Large intestine (tissue), 3 donors: ENCODE measurements around the gene TMEM151B. TPM values are rescaled to one million over a fixed set of nuclear protein-coding genes. Genes with fewer than 3 reads are reported as not detected.

Experiments used
- DNase-seq, 2 donors: peaks; one replicate each; pipeline versions ENCODE4 v3.0.0 to v3.0.0-alpha.2; 2013
- H3K27ac ChIP-seq: one replicate; pipeline ENCODE4 v1.5.1; 2013; ENCODE audit warnings: low read length
- H3K27me3 ChIP-seq: 2 replicates; pipeline ENCODE4 v1.6.1; 2013; ENCODE audit warnings: low read length; ENCODE audit not compliant: control insufficient read depth, insufficient read depth
- H3K36me3 ChIP-seq: 2 replicates; pipeline ENCODE4 v1.6.1; 2013; ENCODE audit warnings: low read length; ENCODE audit not compliant: control insufficient read depth, insufficient read depth
- H3K4me1 ChIP-seq: one replicate; pipeline ENCODE4 v1.6.1; 2013; ENCODE audit warnings: low read length; ENCODE audit not compliant: control insufficient read depth, insufficient read depth
- H3K4me3 ChIP-seq: one replicate; pipeline ENCODE4 v1.5.1; 2013; ENCODE audit warnings: low read length
- H3K9me3 ChIP-seq: one replicate; pipeline ENCODE4 v1.6.1; 2013; ENCODE audit warnings: mild to moderate bottlenecking, low read depth, low read length, moderate library complexity; ENCODE audit not compliant: control insufficient read depth
- WGBS: methylation state at CpG from one replicate; pipeline ENCODE4 v1.1.5; 2013; ENCODE audit warnings: low lambda C conversion rate; ENCODE audit not compliant: insufficient coverage; 5-methylcytosine and 5-hydroxymethylcytosine counted together
- polyA plus RNA-seq: library from polyadenylated mRNA; unstranded; fragments of 120-200 nt; gene quantifications from one replicate; pipeline ENCODE4 v1.2.1, GENCODE V29; 2013

Gene TMEM151B
- polyA plus RNA-seq, 1 donor, result 3.2 TPM

GRCh38 chr6:44298864-44299263 lies 28.6 kb downstream of the TMEM151B start:
- H3K4me3 ChIP-seq, result no peak overlapping the region
- H3K9me3 ChIP-seq, result no peaks in the 10 kb centered on the region
- no peak overlapping the region for H3K27ac ChIP-seq
- peaks cover 41% of the 10 kb centered on the region for H3K36me3 ChIP-seq
- H3K27me3 ChIP-seq, result peaks cover 34% of the 10 kb centered on the region
- DNase-seq, result no peak
- H3K4me1 ChIP-seq, result peaks cover 17% of the 10 kb centered on the region
- WGBS, result no CpG with 5 or more reads among the region's 3 CpGs

- H3K27ac ChIP-seq, result no peak overlapping the region
- 60% methylated on average over 1 of the region's 7 CpGs for WGBS
Measured at GRCh38 chr6:44300292-44300823, 30.1 kb downstream of the TMEM151B start.

GRCh38 chr6:44301106-44301505 lies 30.9 kb downstream of the TMEM151B start:
- no CpG with 5 or more reads among the region's 8 CpGs for WGBS

More at GRCh38 chr6:44300292-44300823, 30.1 kb downstream of the TMEM151B start:
- peaks cover 56% of the 10 kb centered on the region for H3K36me3 ChIP-seq
- no peaks in the 10 kb centered on the region for H3K9me3 ChIP-seq
- peaks cover 17% of the 10 kb centered on the region for H3K4me1 ChIP-seq
- H3K27me3 ChIP-seq, result peaks cover 27% of the 10 kb centered on the region
- no peak for DNase-seq
- H3K4me3 ChIP-seq, result no peak overlapping the region

GRCh38 chr6:44301782-44302564 lies 31.7 kb downstream of the TMEM151B start:
- Histone ChIP-seq H3K4me1 (peaks cover 14% of the 10 kb centered on the region), H3K9me3 (no peaks in the 10 kb centered on the region), H3K27ac (no peak overlapping the region), H3K36me3 (peaks cover 72% of the 10 kb centered on the region), H3K4me3 (no peak overlapping the region), H3K27me3 (peaks cover 10% of the 10 kb centered on the region)
- no peak for DNase-seq
- 80% methylated on average over 4 of the region's 14 CpGs for WGBS

More at GRCh38 chr6:44301106-44301505, 30.9 kb downstream of the TMEM151B start:
- H3K27ac ChIP-seq, result no peak overlapping the region
- peaks cover 17% of the 10 kb centered on the region for H3K4me1 ChIP-seq
- H3K36me3 ChIP-seq, result peaks cover 63% of the 10 kb centered on the region
- DNase-seq, result no peak
- H3K9me3 ChIP-seq, result no peaks in the 10 kb centered on the region
- H3K4me3 ChIP-seq, result no peak overlapping the region
- H3K27me3 ChIP-seq, result peaks cover 19% of the 10 kb centered on the region

GRCh38 chr6:44302856-44303255 lies 32.6 kb downstream of the TMEM151B start:
- H3K9me3 ChIP-seq, result no peaks in the 10 kb centered on the region
- peaks cover 3% of the 10 kb centered on the region for H3K27me3 ChIP-seq
- H3K4me3 ChIP-seq, result no peak overlapping the region
- WGBS, result no CpG with 5 or more reads among the region's 12 CpGs
- H3K4me1 ChIP-seq, result peaks cover 8% of the 10 kb centered on the region
- peaks cover 81% of the 10 kb centered on the region for H3K36me3 ChIP-seq
- no peak overlapping the region for H3K27ac ChIP-seq
- no peak for DNase-seq

- peaks cover 90% of the 10 kb centered on the region for H3K36me3 ChIP-seq
Measured at GRCh38 chr6:44303842-44304241, 33.6 kb downstream of the TMEM151B start.

GRCh38 chr6:44304282-44305199 lies 34.3 kb downstream of the TMEM151B start:
- no peak for DNase-seq
- H3K27ac ChIP-seq, result no peak overlapping the region
- WGBS, result no CpG with 5 or more reads among the region's 25 CpGs
- no peaks in the 10 kb centered on the region for H3K27me3 ChIP-seq
- H3K4me3 ChIP-seq, result no peak overlapping the region
- H3K36me3 ChIP-seq, result peaks cover 96% of the 10 kb centered on the region
- H3K4me1 ChIP-seq, result peaks cover 7% of the 10 kb centered on the region
- no peaks in the 10 kb centered on the region for H3K9me3 ChIP-seq

More at GRCh38 chr6:44303842-44304241, 33.6 kb downstream of the TMEM151B start:
- Histone ChIP-seq H3K4me3 (no peak overlapping the region), H3K27ac (no peak overlapping the region), H3K27me3 (no peaks in the 10 kb centered on the region), H3K4me1 (peaks cover under 1% of the 10 kb centered on the region), H3K9me3 (no peaks in the 10 kb centered on the region)
- no CpG with 5 or more reads among the region's 6 CpGs for WGBS
- no peak for DNase-seq

- DNase-seq, result no peak
- Histone ChIP-seq H3K27me3 (no peaks in the 10 kb centered on the region), H3K9me3 (no peaks in the 10 kb centered on the region), H3K4me3 (no peak overlapping the region), H3K4me1 (peaks cover 12% of the 10 kb centered on the region), H3K36me3 (peaks cover 97% of the 10 kb centered on the region), H3K27ac (no peak overlapping the region)
- no CpG with 5 or more reads among the region's 5 CpGs for WGBS
Measured at GRCh38 chr6:44305200-44305725, 35.0 kb downstream of the TMEM151B start.

GRCh38 chr6:44306710-44307109 lies 36.5 kb downstream of the TMEM151B start:
- H3K9me3 ChIP-seq, result no peaks in the 10 kb centered on the region
- DNase-seq, result no peak
- H3K36me3 ChIP-seq, result peaks cover 92% of the 10 kb centered on the region
- no peak overlapping the region for H3K4me3 ChIP-seq
- no peak overlapping the region for H3K27ac ChIP-seq
- no CpG with 5 or more reads among the region's 8 CpGs for WGBS
- H3K27me3 ChIP-seq, result no peaks in the 10 kb centered on the region
- peaks cover 21% of the 10 kb centered on the region for H3K4me1 ChIP-seq

GRCh38 chr6:44307217-44307616 lies 37.0 kb downstream of the TMEM151B start:
- Histone ChIP-seq H3K27ac (no peak overlapping the region), H3K27me3 (no peaks in the 10 kb centered on the region), H3K36me3 (peaks cover 87% of the 10 kb centered on the region), H3K4me3 (no peak overlapping the region), H3K4me1 (peaks cover 25% of the 10 kb centered on the region), H3K9me3 (no peaks in the 10 kb centered on the region)
- DNase-seq, result no peak
- no CpG with 5 or more reads among the region's 10 CpGs for WGBS
